Spleen (tissue), 11 donors: ENCODE data around the gene KIAA1191. TPM values are rescaled to one million over a fixed set of nuclear protein-coding genes. Genes with fewer than 3 reads are reported as not detected.

Experiments used
- DNase-seq: peaks from one replicate; pipeline ENCODE4 v3.0.0-alpha.2; 2020
- H3K27ac ChIP-seq, 8 donors: fragments of 200-600 bp; sonication (generic) in 7 of 8; 1 replicate in 4 of 8; 2 replicates in 4 of 8; pipeline versions ENCODE4 v1.5.0 to v1.8.0; 2016 to 2021; ENCODE audit warnings: inconsistent platforms in 4 of 8, mild to moderate bottlenecking in 4 of 8, moderate library complexity in 1 of 8
- H3K27me3 ChIP-seq, 7 donors: fragments of 200-600 bp; sonication (generic) in 6 of 7; replicated peaks in 1 of 7; 1 replicate in 4 of 7; 2 replicates in 3 of 7; pipeline versions ENCODE4 v1.5.0 to v1.8.0; 2016 to 2021; ENCODE audit warnings: inconsistent platforms in 3 of 7, mild to moderate bottlenecking in 1 of 7
- H3K36me3 ChIP-seq, 6 donors: fragments of 200-600 bp; sonication (generic) in 5 of 6; 1 replicate in 4 of 6; 2 replicates in 2 of 6; pipeline versions ENCODE4 v1.5.0 to v1.8.0; 2016 to 2021; ENCODE audit warnings: inconsistent platforms in 2 of 6
- H3K4me1 ChIP-seq, 6 donors: fragments of 200-600 bp; sonication (generic) in 5 of 6; 1 replicate in 3 of 6; 2 replicates in 3 of 6; pipeline versions ENCODE4 v1.5.0 to v1.8.0; 2016 to 2021; ENCODE audit warnings: inconsistent platforms in 3 of 6
- H3K4me3 ChIP-seq, 8 donors: fragments of 200-600 bp; sonication (generic) in 7 of 8; 1 replicate in 4 of 8; 2 replicates in 4 of 8; pipeline versions ENCODE4 v1.5.0 to v1.8.0; 2016 to 2021; ENCODE audit warnings: inconsistent platforms in 4 of 8, mild to moderate bottlenecking in 4 of 8, moderate library complexity in 2 of 8
- H3K9me3 ChIP-seq, 8 donors: fragments of 200-600 bp; sonication (generic) in 7 of 8; 1 replicate in 4 of 8; 2 replicates in 4 of 8; pipeline versions ENCODE4 v1.5.0 to v1.8.0; 2016 to 2021; ENCODE audit warnings: inconsistent platforms in 4 of 8
- CTCF ChIP-seq, 11 experiments: fragments of 200-600 bp in 7 of 11; fragments of 450-650 bp in 4 of 11; sonication (generic) in 4 of 11; IDR thresholded peaks in 8 of 11; conservative IDR thresholded peaks in 3 of 11; 1 replicate in 7 of 11; 2 replicates in 4 of 11; pipeline versions ENCODE4 v1.4.0 to v1.8.0; 2016 to 2021; ENCODE audit warnings: antibody characterized with exemption in 11 of 11, inconsistent platforms in 4 of 11, mild to moderate bottlenecking in 1 of 11
- POLR2A ChIP-seq, 3 donors: fragments of 450-650 bp; IDR thresholded peaks; one replicate each; pipeline ENCODE4 v1.5.1; 2017; ENCODE audit warnings: antibody characterized with exemption in 3 of 3, mild to moderate bottlenecking in 1 of 3
- POLR2AphosphoS5 ChIP-seq, 3 donors: sonication (generic); formaldehyde crosslinking; IDR thresholded peaks; one replicate each; pipeline ENCODE4 v1.5.1; 2017; ENCODE audit warnings: antibody characterized with exemption in 3 of 3
- WGBS, 5 donors: extraction: QIAGEN DNeasy Blood & Tissue Kit in 3 of 5; methylation state at CpG; one replicate each; pipeline versions ENCODE4 v1.1.5 to v1.1.7; 2013 to 2018; 5-methylcytosine and 5-hydroxymethylcytosine counted together
- intact Hi-C: fragments of 100-400 bp; cut with DNase I; formaldehyde crosslinking; loops from one replicate; pipeline ENCODE4 v1.15.0; 2023; ENCODE audit warnings: low total_unique reads
- polyA plus RNA-seq, 3 donors: library from polyadenylated mRNA; stranded (reverse); fragments of 200-250 nt; gene quantifications; one replicate each; pipeline ENCODE4 v1.2.1, GENCODE V29; 2013
- total RNA-seq, 7 donors: library from RNA; depleted of rRNA in 3 of 7; stranded (reverse); fragments of >200 nt in 3 of 7; fragmentation: NEBNext Ultra II Directional in 4 of 7; extraction: Animal tissue kit (Norgen Biotek cat#: 25700) in 4 of 7; gene quantifications; one replicate each; pipeline versions ENCODE4 v1.1.0 to v1.2.1, GENCODE V29; 2016 to 2021
- donor health status: healthy with polysubstance abuse.
- donor health status: DM: no; HTN: no; CAD: no; lungs with moderate emphysema.
- donor health status: DM: no; HTN: no; CAD: no.
- donor health status: Bipolar disorder and iron deficiency.
- donor health status: healthy.
- donor health status: DM: no; HTN: no; CAD: no.
- donor health status: DM: yes; HTN: yes; CAD: no.

The KIAA1191 gene
- total and polyA plus RNA-seq, 10 donors: 24.4 to 99.0 (median 69.4) TPM

- Histone ChIP-seq H3K27me3 (no peaks in the 10 kb centered on the region), H3K27ac (no peak overlapping the region), H3K9me3 (no peaks in the 10 kb centered on the region), H3K36me3 (peaks cover 0 to 65% (median 49%) of the 10 kb centered on the region in 6 donors), H3K4me3 (no peak overlapping the region), H3K4me1 (peaks cover 12 to 36% (median 28%) of the 10 kb centered on the region in 6 donors)
- intact Hi-C loops: no loop called here
- TF ChIP-seq CTCF (IDR thresholded peaks at IDR 0.05 in 8 of 11, conservative IDR thresholded peaks at IDR 0.05 in 3 of 11): no peak
- no peak for TF ChIP-seq POLR2AphosphoS5 (IDR thresholded peaks at IDR 0.05)
- TF ChIP-seq POLR2A (IDR thresholded peaks at IDR 0.05): no peak
- 84 to 93% (median 92%) methylated on average over 12 of the region's 12 CpGs for WGBS, 5 donors
- DNase-seq: peak; percentile 45
Observed at GRCh38 chr5:176384991-176385390, 23.4 kb upstream of the KIAA1191 start.

- intact Hi-C loops: no loop called here
- peak; percentile 51 for DNase-seq
- no peaks in the 10 kb centered on the region for H3K27me3 ChIP-seq
- no peak overlapping the region for H3K4me3 ChIP-seq
- H3K27ac ChIP-seq: no peak overlapping the region
- 93 to 97% (median 93%) methylated on average over 8 of the region's 8 CpGs for WGBS, 5 donors
- TF ChIP-seq POLR2AphosphoS5 (IDR thresholded peaks at IDR 0.05) (no peak), POLR2A (IDR thresholded peaks at IDR 0.05) (no peak), CTCF (IDR thresholded peaks at IDR 0.05 in 8 of 11, conservative IDR thresholded peaks at IDR 0.05 in 3 of 11) (no peak)
- H3K4me1 ChIP-seq: peaks cover 7 to 30% (median 22%) of the 10 kb centered on the region in 6 donors
- no peaks in the 10 kb centered on the region for H3K9me3 ChIP-seq
- peaks cover 0 to 65% (median 49%) of the 10 kb centered on the region in 6 donors for H3K36me3 ChIP-seq
Observed at GRCh38 chr5:176384366-176384930, 22.9 kb upstream of the KIAA1191 start.

- Histone ChIP-seq H3K4me1 (peaks cover 7 to 27% (median 20%) of the 10 kb centered on the region in 6 donors), H3K9me3 (no peaks in the 10 kb centered on the region), H3K36me3 (peaks cover 0 to 67% (median 49%) of the 10 kb centered on the region in 6 donors), H3K27me3 (no peaks in the 10 kb centered on the region), H3K4me3 (no peak overlapping the region), H3K27ac (no peak overlapping the region)
- intact Hi-C loops: no loop called here
- DNase-seq: peak; percentile 58
- WGBS, 5 donors: 70 to 87% (median 74%) methylated on average over 9 of the region's 9 CpGs
- no peak for TF ChIP-seq CTCF (IDR thresholded peaks at IDR 0.05 in 8 of 11, conservative IDR thresholded peaks at IDR 0.05 in 3 of 11)
- no peak for TF ChIP-seq POLR2AphosphoS5 (IDR thresholded peaks at IDR 0.05)
- no peak for TF ChIP-seq POLR2A (IDR thresholded peaks at IDR 0.05)
Observed at GRCh38 chr5:176383961-176384360, 22.4 kb upstream of the KIAA1191 start.

GRCh38 chr5:176383248-176383905 is 21.8 kb upstream of the KIAA1191 start:
- intact Hi-C loops: no loop called here
- peak; percentile 49 for DNase-seq
- H3K9me3 ChIP-seq: no peaks in the 10 kb centered on the region
- H3K27me3 ChIP-seq: no peaks in the 10 kb centered on the region
- no peak for TF ChIP-seq POLR2A (IDR thresholded peaks at IDR 0.05)
- peak in 1 of 3 donors; percentile 54 for TF ChIP-seq POLR2AphosphoS5 (IDR thresholded peaks at IDR 0.05)
- no peak for TF ChIP-seq CTCF (IDR thresholded peaks at IDR 0.05 in 8 of 11, conservative IDR thresholded peaks at IDR 0.05 in 3 of 11)
- H3K4me3 ChIP-seq: no peak overlapping the region
- peaks cover 7 to 27% (median 20%) of the 10 kb centered on the region in 6 donors for H3K4me1 ChIP-seq
- H3K27ac ChIP-seq: no peak overlapping the region
- 88 to 96% (median 93%) methylated on average over 13 to 15 of the region's 15 CpGs for WGBS, 5 donors
- H3K36me3 ChIP-seq: peaks cover 0 to 69% (median 49%) of the 10 kb centered on the region in 6 donors
